HCT116 (cell line): ENCODE measurements around the gene MACF1. TPM values are rescaled to one million over a fixed set of nuclear protein-coding genes. Genes with fewer than 3 reads are reported as not detected.

Experiments used
- ATAC-seq: fragments of 200-7000 bp; cut with Tn5 transposase; 2 replicates; pipeline ENCODE4 v1.9.1; 2020; ENCODE audit warnings: mild to moderate bottlenecking, moderate library complexity
- BruUV-seq: library from RNA; stranded (reverse); fragments of 400-500 nt; replicated peaks from 2 replicates; lab custom pipeline; 2021; lab: Mats Ljungman, UMichigan
- CTCF ChIA-PET: fragments of 300-600 bp; sonication (Branson Sonifier 250); formaldehyde crosslinking; loops from one replicate; lab custom pipeline; 2021; ENCODE audit warnings: antibody characterized with exemption; lab: Charles Lee
- POLR2A ChIA-PET: fragments of 300-600, 350-600 bp; sonication (Branson Sonifier 250); formaldehyde crosslinking; loops from one replicate; lab custom pipeline; 2021; ENCODE audit warnings: antibody characterized with exemption; lab: Charles Lee
- RAD21 ChIA-PET, 2 experiments: fragments of 300-600 bp; sonication (Branson Sonifier 250); formaldehyde crosslinking; loops; one replicate each; lab custom pipeline; 2023; ENCODE audit warnings: low total read pairs in 2 of 2; ENCODE audit not compliant: uncharacterized antibody in 2 of 2, unreplicated experiment in 2 of 2, low non-redundant PET in 1 of 2; lab: Charles Lee
- DNase-seq: peaks from one replicate; pipeline ENCODE4 v3.0.0-alpha.2; 2010; ENCODE audit warnings: low read depth, low spot score
- H2AFZ ChIP-seq: fragments of 200-600 bp; shearing (Covaris generic), sonication (generic); 2 replicates; pipeline ENCODE4 v1.6.1; 2017; ENCODE audit warnings: low read depth, mixed run types, mixed read lengths, antibody characterized with exemption, low read length; ENCODE audit not compliant: poor library complexity, severe bottlenecking
- H3K27ac ChIP-seq: 2 replicates; pipeline ENCODE4 v1.5.1; 2012; ENCODE audit warnings: low read depth, low read length
- H3K27me3 ChIP-seq: fragments of 200-600 bp; sonication (generic); 2 replicates; pipeline ENCODE4 v1.6.1; 2016; ENCODE audit warnings: mixed run types, low read length, mixed read lengths; ENCODE audit not compliant: insufficient read depth
- H3K36me3 ChIP-seq, 2 experiments: fragments of 200-500 bp in 1 of 2; fragments of 200-600 bp in 1 of 2; sonication (Bioruptor generic) in 1 of 2; sonication (generic) in 1 of 2; 2 replicates each; pipeline versions ENCODE4 v1.5.1 to v1.6.1; 2014 to 2016; ENCODE audit warnings: low read length in 2 of 2, inconsistent platforms in 1 of 2, mixed read lengths in 1 of 2, mixed run types in 1 of 2; ENCODE audit not compliant: insufficient read depth in 2 of 2, control insufficient read depth in 1 of 2
- H3K4me1 ChIP-seq, 2 experiments: fragments of 200-600 bp in 1 of 2; sonication (generic) in 1 of 2; 2 replicates each; pipeline versions ENCODE4 v1.5.1 to v1.6.1; 2012 to 2017; ENCODE audit warnings: low read length in 2 of 2, inconsistent platforms in 1 of 2, mild to moderate bottlenecking in 1 of 2, mixed read lengths in 1 of 2, mixed run types in 1 of 2, moderate library complexity in 1 of 2; ENCODE audit not compliant: insufficient read depth in 2 of 2, control insufficient read depth in 1 of 2
- H3K4me2 ChIP-seq: fragments of 200-600 bp; sonication (generic); 2 replicates; pipeline ENCODE4 v1.6.1; 2017; ENCODE audit warnings: mixed run types, low read length, mixed read lengths
- H3K4me3 ChIP-seq, 2 experiments: fragments of 200-600 bp in 1 of 2; sonication (generic) in 1 of 2; replicated peaks in 1 of 2; 2 replicates each; pipeline ENCODE4 v1.5.1; 2011 to 2016; ENCODE audit warnings: low read length in 2 of 2, control low read depth in 1 of 2, low read depth in 1 of 2, mild to moderate bottlenecking in 1 of 2, mixed read lengths in 1 of 2, mixed run types in 1 of 2
- H3K79me2 ChIP-seq: fragments of 200-600 bp; sonication (generic); 2 replicates; pipeline ENCODE4 v1.6.1; 2017; ENCODE audit warnings: mild to moderate bottlenecking, mixed run types, low read length, moderate library complexity, mixed read lengths; ENCODE audit not compliant: insufficient read depth
- H3K9ac ChIP-seq: fragments of 200-600 bp; sonication (generic); 2 replicates; pipeline ENCODE4 v1.6.1; 2016; ENCODE audit warnings: low read length, mixed read lengths
- H3K9me2 ChIP-seq: fragments of 200-600 bp; sonication (generic), shearing (Covaris generic); 2 replicates; pipeline ENCODE4 v1.6.1; 2017; ENCODE audit warnings: mixed run types, mild to moderate bottlenecking, moderate library complexity; ENCODE audit not compliant: insufficient read depth
- H3K9me3 ChIP-seq, 2 experiments: fragments of 200-500 bp in 1 of 2; fragments of 200-600 bp in 1 of 2; sonication (Bioruptor generic) in 1 of 2; sonication (generic) in 1 of 2; 2 replicates each; pipeline ENCODE4 v1.6.1; 2014 to 2017; ENCODE audit warnings: low read length in 2 of 2, mixed read lengths in 2 of 2, inconsistent platforms in 1 of 2, low read depth in 1 of 2, mild to moderate bottlenecking in 1 of 2, mixed run types in 1 of 2, moderate library complexity in 1 of 2; ENCODE audit not compliant: control insufficient read depth in 1 of 2, insufficient read depth in 1 of 2
- H4K20me1 ChIP-seq: fragments of 200-600 bp; sonication (generic), shearing (Covaris generic); 2 replicates; pipeline ENCODE4 v1.6.1; 2017; ENCODE audit warnings: mixed run types, mild to moderate bottlenecking, moderate library complexity; ENCODE audit not compliant: insufficient read depth
- CBX3 ChIP-seq: IDR thresholded peaks from 2 replicates; pipeline ENCODE4 v1.6.1; 2012; ENCODE audit warnings: low read depth
- EGR1 ChIP-seq: IDR thresholded peaks from 2 replicates; pipeline ENCODE4 v1.6.1; 2012; ENCODE audit warnings: low read depth
- ELF1 ChIP-seq: IDR thresholded peaks from 2 replicates; pipeline ENCODE4 v1.6.1; 2012; ENCODE audit warnings: low read depth, borderline replicate concordance
- EZH2phosphoT487 ChIP-seq: fragments of 200-600 bp; IDR thresholded peaks from 2 replicates; pipeline ENCODE4 v1.6.1; 2018; ENCODE audit warnings: antibody characterized with exemption, borderline replicate concordance
- JUND ChIP-seq: IDR thresholded peaks from 2 replicates; pipeline ENCODE4 v1.6.1; 2012
- POLR2A ChIP-seq: IDR thresholded peaks from 2 replicates; pipeline ENCODE4 v1.7.0; 2011; ENCODE audit warnings: borderline replicate concordance; ENCODE audit not compliant: insufficient read depth, insufficient read length; ENCODE audit errors: extremely low read depth
- POLR2AphosphoS5 ChIP-seq: IDR thresholded peaks from 2 replicates; pipeline ENCODE4 v1.6.1; 2011; ENCODE audit warnings: mild to moderate bottlenecking, low read depth, low read length, moderate library complexity
- SIN3A ChIP-seq: IDR thresholded peaks from 2 replicates; pipeline ENCODE4 v1.6.1; 2012; ENCODE audit warnings: low read depth
- SP1 ChIP-seq: IDR thresholded peaks from 2 replicates; pipeline ENCODE4 v1.6.1; 2012; ENCODE audit warnings: low read depth
- TCF7L2 ChIP-seq: IDR thresholded peaks from 2 replicates; pipeline ENCODE4 v1.7.0; 2011; ENCODE audit warnings: borderline replicate concordance, inconsistent platforms; ENCODE audit not compliant: insufficient read depth, insufficient read length; ENCODE audit errors: extremely low read depth
- YY1 ChIP-seq: IDR thresholded peaks from 2 replicates; pipeline ENCODE4 v1.6.1; 2011; ENCODE audit warnings: low read length, low read depth, moderate library complexity, mild to moderate bottlenecking; ENCODE audit not compliant: insufficient replicate concordance; ENCODE audit errors: extremely low read depth
- ZFX ChIP-seq: fragments of 450-650 bp; IDR thresholded peaks from 2 replicates; pipeline ENCODE4 v1.6.1; 2017
- ZNF274 ChIP-seq: fragments of 200-500 bp; sonication (Bioruptor generic); IDR thresholded peaks from 2 replicates; pipeline ENCODE4 v1.6.1; 2014; ENCODE audit warnings: mild to moderate bottlenecking, low read depth, low read length, inconsistent platforms
- intact Hi-C: fragments of 100-400 bp; cut with micrococcal nuclease; formaldehyde crosslinking; loops from 2 replicates; pipeline ENCODE4 v1.10.0; 2022
- total RNA-seq: library from RNA; stranded (reverse); gene quantifications from one replicate; pipeline ENCODE4 v1.2.1, GENCODE V29; 2021; ENCODE audit not compliant: unreplicated experiment
- TF ChIP-seq, protein P1 (sequence below): IDR thresholded peaks from 2 replicates; pipeline ENCODE4 v1.6.1; 2012
- TF ChIP-seq, protein P2 (sequence below), 3 experiments: fragments of 200-600 bp in 1 of 3; sonication (generic) in 1 of 3; IDR thresholded peaks in 2 of 3; conservative IDR thresholded peaks in 1 of 3; 2 replicates each; pipeline ENCODE4 v1.5.1; 2012 to 2017; ENCODE audit warnings: low read depth in 2 of 3, low read length in 2 of 3, antibody characterized with exemption in 1 of 3, borderline replicate concordance in 1 of 3, control low read depth in 1 of 3, mild to moderate bottlenecking in 1 of 3, mixed read lengths in 1 of 3, mixed run types in 1 of 3, moderate library complexity in 1 of 3; ENCODE audit not compliant: insufficient read depth in 1 of 3
- TF ChIP-seq, protein P3 (sequence below): IDR thresholded peaks from 2 replicates; pipeline ENCODE4 v1.6.1; 2011; ENCODE audit warnings: mild to moderate bottlenecking, low read length, moderate library complexity; ENCODE audit not compliant: insufficient replicate concordance; ENCODE audit errors: extremely low read depth

MACF1 gene
- total RNA-seq, 1 experiment from 2014 or later, result 146 TPM

DNA sequence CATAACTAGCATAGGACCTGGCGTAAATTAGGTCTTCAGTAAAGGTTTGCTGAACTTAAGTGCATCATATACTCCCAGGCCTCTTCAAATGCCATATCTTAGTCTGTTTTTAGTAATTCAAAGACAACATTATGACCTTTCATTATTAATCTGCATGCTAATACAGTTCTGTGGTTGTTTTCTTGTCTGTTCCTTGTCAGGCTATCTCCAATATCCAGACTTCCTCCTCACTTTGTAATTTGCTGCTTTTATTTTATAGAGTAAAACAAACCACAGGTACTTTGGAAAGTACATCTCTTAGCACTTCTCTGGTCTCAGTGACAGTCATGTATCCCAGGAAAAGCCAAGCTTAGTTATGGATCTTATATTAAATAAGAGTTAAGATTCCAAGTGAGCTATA lies 221.9 kb downstream of the MACF1 start:
- Histone ChIP-seq H2AFZ (no peak overlapping the region), H4K20me1 (no peaks in the 10 kb centered on the region), H3K4me1 (no peaks in the 10 kb centered on the region), H3K4me3 (no peak overlapping the region), H3K27me3 (no peaks in the 10 kb centered on the region), H3K9ac (no peak overlapping the region), H3K27ac (no peak overlapping the region), H3K36me3 (peaks cover 16 to 52% of the 10 kb centered on the region in 2 experiments), H3K9me3 (no peaks in the 10 kb centered on the region), H3K79me2 (no peaks in the 10 kb centered on the region), H3K9me2 (no peaks in the 10 kb centered on the region), H3K4me2 (no peak overlapping the region)
- intact Hi-C loops, result no loop called here
- TF ChIP-seq, protein P1, sequence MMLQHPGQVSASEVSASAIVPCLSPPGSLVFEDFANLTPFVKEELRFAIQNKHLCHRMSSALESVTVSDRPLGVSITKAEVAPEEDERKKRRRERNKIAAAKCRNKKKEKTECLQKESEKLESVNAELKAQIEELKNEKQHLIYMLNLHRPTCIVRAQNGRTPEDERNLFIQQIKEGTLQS, result no peak
- no peak for TF ChIP-seq TCF7L2
- TF ChIP-seq YY1, result no peak
- no peak for TF ChIP-seq JUND
- no peak for TF ChIP-seq ZNF274
- TF ChIP-seq ZFX, result no peak
- no peak for TF ChIP-seq POLR2A
- TF ChIP-seq EGR1, result no peak
- ATAC-seq (no peak), DNase-seq (no peak)
- RAD21 ChIA-PET, result no interaction called here
- POLR2A ChIA-PET, result no interaction called here
- no TSS peak for BruUV-seq
- CTCF ChIA-PET, result no interaction called here

DNA sequence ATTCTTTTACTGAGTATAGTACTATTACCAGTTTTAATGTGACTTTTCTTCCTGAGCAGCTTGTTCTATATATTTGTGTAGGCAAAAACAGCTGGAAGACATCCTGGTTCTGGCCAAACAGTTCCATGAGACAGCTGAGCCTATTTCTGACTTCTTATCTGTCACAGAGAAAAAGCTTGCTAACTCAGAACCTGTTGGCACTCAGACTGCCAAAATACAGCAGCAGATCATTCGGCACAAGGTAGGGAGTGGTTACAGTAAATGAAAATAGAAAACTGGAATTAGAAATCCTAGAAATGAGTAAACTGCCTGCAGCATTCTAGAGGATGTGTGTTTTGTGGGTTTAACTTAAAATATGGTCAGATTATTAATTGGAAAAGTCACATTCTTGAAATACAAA lies 222.9 kb downstream of the MACF1 start:
- no peak for ATAC-seq
- ChIA-PET RAD21 (no interaction called here), CTCF (no interaction called here), POLR2A (no interaction called here)
- no peak overlapping the region for H3K9ac ChIP-seq
- H3K4me1 ChIP-seq, result no peaks in the 10 kb centered on the region
- no peak overlapping the region for H3K27ac ChIP-seq
- intact Hi-C loops, result no loop called here
- H3K27me3 ChIP-seq, result no peaks in the 10 kb centered on the region
- no peaks in the 10 kb centered on the region for H3K79me2 ChIP-seq
- H3K36me3 ChIP-seq, result peaks cover 16 to 52% of the 10 kb centered on the region in 2 experiments
- no peaks in the 10 kb centered on the region for H3K9me3 ChIP-seq
- no peak overlapping the region for H2AFZ ChIP-seq
- no peaks in the 10 kb centered on the region for H3K9me2 ChIP-seq
- no peak overlapping the region for H3K4me3 ChIP-seq
- H3K4me2 ChIP-seq, result no peak overlapping the region
- H4K20me1 ChIP-seq, result no peaks in the 10 kb centered on the region
- BruUV-seq, result no TSS peak
- no peak for DNase-seq
- TF ChIP-seq, protein P2, sequence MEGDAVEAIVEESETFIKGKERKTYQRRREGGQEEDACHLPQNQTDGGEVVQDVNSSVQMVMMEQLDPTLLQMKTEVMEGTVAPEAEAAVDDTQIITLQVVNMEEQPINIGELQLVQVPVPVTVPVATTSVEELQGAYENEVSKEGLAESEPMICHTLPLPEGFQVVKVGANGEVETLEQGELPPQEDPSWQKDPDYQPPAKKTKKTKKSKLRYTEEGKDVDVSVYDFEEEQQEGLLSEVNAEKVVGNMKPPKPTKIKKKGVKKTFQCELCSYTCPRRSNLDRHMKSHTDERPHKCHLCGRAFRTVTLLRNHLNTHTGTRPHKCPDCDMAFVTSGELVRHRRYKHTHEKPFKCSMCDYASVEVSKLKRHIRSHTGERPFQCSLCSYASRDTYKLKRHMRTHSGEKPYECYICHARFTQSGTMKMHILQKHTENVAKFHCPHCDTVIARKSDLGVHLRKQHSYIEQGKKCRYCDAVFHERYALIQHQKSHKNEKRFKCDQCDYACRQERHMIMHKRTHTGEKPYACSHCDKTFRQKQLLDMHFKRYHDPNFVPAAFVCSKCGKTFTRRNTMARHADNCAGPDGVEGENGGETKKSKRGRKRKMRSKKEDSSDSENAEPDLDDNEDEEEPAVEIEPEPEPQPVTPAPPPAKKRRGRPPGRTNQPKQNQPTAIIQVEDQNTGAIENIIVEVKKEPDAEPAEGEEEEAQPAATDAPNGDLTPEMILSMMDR (IDR thresholded peaks at IDR 0.05 in 2 of 3, conservative IDR thresholded peaks at IDR 0.05 in 1 of 3; ENCODE audit: borderline replicate concordance in 1 of 3, insufficient read depth in 1 of 3, low read depth in 2 of 3, low read length in 2 of 3), result no peak
- no peak for TF ChIP-seq JUND
- TF ChIP-seq ZFX, result no peak
- TF ChIP-seq POLR2AphosphoS5, result no peak
- TF ChIP-seq POLR2A, result no peak
- TF ChIP-seq SIN3A, result no peak
- no peak for TF ChIP-seq SP1
- TF ChIP-seq EGR1, result no peak
- no peak for TF ChIP-seq CBX3
- no peak for TF ChIP-seq EZH2phosphoT487
- TF ChIP-seq, protein P3, sequence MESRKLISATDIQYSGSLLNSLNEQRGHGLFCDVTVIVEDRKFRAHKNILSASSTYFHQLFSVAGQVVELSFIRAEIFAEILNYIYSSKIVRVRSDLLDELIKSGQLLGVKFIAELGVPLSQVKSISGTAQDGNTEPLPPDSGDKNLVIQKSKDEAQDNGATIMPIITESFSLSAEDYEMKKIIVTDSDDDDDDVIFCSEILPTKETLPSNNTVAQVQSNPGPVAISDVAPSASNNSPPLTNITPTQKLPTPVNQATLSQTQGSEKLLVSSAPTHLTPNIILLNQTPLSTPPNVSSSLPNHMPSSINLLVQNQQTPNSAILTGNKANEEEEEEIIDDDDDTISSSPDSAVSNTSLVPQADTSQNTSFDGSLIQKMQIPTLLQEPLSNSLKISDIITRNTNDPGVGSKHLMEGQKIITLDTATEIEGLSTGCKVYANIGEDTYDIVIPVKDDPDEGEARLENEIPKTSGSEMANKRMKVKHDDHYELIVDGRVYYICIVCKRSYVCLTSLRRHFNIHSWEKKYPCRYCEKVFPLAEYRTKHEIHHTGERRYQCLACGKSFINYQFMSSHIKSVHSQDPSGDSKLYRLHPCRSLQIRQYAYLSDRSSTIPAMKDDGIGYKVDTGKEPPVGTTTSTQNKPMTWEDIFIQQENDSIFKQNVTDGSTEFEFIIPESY, result no peak
- TF ChIP-seq ELF1, result no peak
